GM12878 (cell line): ENCODE results near the gene ABCC9. TPM values are rescaled to one million over a fixed set of nuclear protein-coding genes. Genes with fewer than 3 reads are reported as not detected.

Experiments used
- CREM ChIP-seq: IDR thresholded peaks from 2 replicates; pipeline ENCODE4 v1.6.1; 2014; ENCODE audit warnings: antibody characterized with exemption, low read depth
- EGR1 ChIP-seq, 2 experiments: IDR thresholded peaks; 1 replicate in 1 of 2; 2 replicates in 1 of 2; pipeline ENCODE4 v1.6.1; 2011 to 2012; ENCODE audit warnings: low read depth in 2 of 2, low read length in 2 of 2, borderline replicate concordance in 1 of 2, mild to moderate bottlenecking in 1 of 2, moderate library complexity in 1 of 2
- IRF3 ChIP-seq: fragments of 450-650 bp; IDR thresholded peaks from 2 replicates; pipeline ENCODE4 v1.6.1; 2014; ENCODE audit warnings: mild to moderate bottlenecking
- MXI1 ChIP-seq: fragments of 150-350 bp; IDR thresholded peaks from 2 replicates; pipeline ENCODE4 v1.6.1; 2011; ENCODE audit warnings: low read depth, mild to moderate bottlenecking, inconsistent platforms, low read length, improper control_type of control experiment
- MYC ChIP-seq: IDR thresholded peaks from 2 replicates; pipeline ENCODE4 v1.6.1; 2011; ENCODE audit warnings: mild to moderate bottlenecking, low read length, moderate library complexity, inconsistent platforms; ENCODE audit not compliant: insufficient read depth, insufficient replicate concordance, insufficient read length, severe bottlenecking
- NBN ChIP-seq: fragments of 450-650 bp; IDR thresholded peaks from 2 replicates; pipeline ENCODE4 v1.6.1; 2016
- SIX5 ChIP-seq: IDR thresholded peaks from 2 replicates; pipeline ENCODE4 v1.6.1; 2011; ENCODE audit warnings: mild to moderate bottlenecking, low read depth, low read length, moderate library complexity; ENCODE audit not compliant: severe bottlenecking
- SREBF2 ChIP-seq: IDR thresholded peaks from 2 replicates; pipeline ENCODE4 v1.6.1; 2012; ENCODE audit warnings: mild to moderate bottlenecking, low read length
- TARDBP ChIP-seq: IDR thresholded peaks from 2 replicates; pipeline ENCODE4 v1.6.1; 2016; ENCODE audit warnings: borderline replicate concordance
- USF2 ChIP-seq: IDR thresholded peaks from 2 replicates; pipeline ENCODE4 v1.6.1; 2011; ENCODE audit warnings: low read depth, low read length, improper control_type of control experiment, borderline replicate concordance
- polyA plus RNA-seq, 11 experiments: library from polyadenylated mRNA; depleted of rRNA in 4 of 11; unstranded in 6 of 11; stranded (reverse) in 5 of 11; fragments of >200 nt; fragmentation: Nextera tagmentation in 4 of 11; fragmentation: Illumina TruSeq in 1 of 11; extraction: Ambion mirVana in 4 of 11; extraction: Trizol in 1 of 11; gene quantifications; 1 replicate in 1 of 11; 2 replicates in 10 of 11; pipeline versions ENCODE4 v1.2.1 to v1.2.3, GENCODE V29; 2011 to 2016; ENCODE audit warnings: inconsistent platforms in 2 of 11, missing spikeins in 2 of 11, low read depth in 1 of 11
- total RNA-seq, 4 experiments: library from RNA; depleted of rRNA in 3 of 4; stranded (reverse); fragments of >200 nt in 3 of 4; fragmentation: Illumina TruSeq in 1 of 4; extraction: Trizol in 1 of 4; gene quantifications; 2 replicates each; pipeline versions ENCODE4 v1.2.1 to v1.2.3, GENCODE V29; 2013 to 2021
- TF ChIP-seq, protein P1 (sequence below): IDR thresholded peaks from 2 replicates; pipeline ENCODE4 v1.6.1; 2012; ENCODE audit warnings: low read depth, low read length, improper control_type of control experiment

Gene ABCC9
- total and polyA plus RNA-seq, 10 of the 15 experiments (the other 5 are each of a cell fraction or from before 2014, with no cell fraction given): under 0.01 to 0.10 (median 0.04) TPM; not detected in 2

DNA sequence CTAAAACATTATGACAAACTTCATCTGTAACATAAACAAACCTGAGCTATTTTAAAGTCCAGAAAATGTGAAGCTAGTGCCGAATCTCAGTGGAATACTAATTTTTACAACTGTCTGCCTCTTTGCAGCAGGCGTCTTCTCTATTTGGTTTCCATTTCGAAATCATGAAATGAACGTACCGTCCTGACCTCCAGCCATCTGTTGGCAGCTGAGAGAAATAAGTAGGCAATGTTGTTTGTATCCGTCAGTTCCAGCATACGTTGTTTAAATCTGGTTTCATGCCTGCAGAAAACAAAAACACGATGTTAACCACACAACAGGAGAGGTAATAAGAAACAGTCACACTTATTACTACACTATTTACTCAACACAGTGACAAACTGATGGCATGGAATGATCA, 112.4 kb downstream of the ABCC9 start (continued):
- TF ChIP-seq IRF3: no peak
- no peak for TF ChIP-seq TARDBP
- no peak for TF ChIP-seq SIX5
- no peak for TF ChIP-seq CREM
- TF ChIP-seq EGR1 (IDR thresholded peaks at IDR 0.05; ENCODE audit: borderline replicate concordance in 1 of 2, low read depth in 2 of 2, low read length in 2 of 2): no peak
- TF ChIP-seq MXI1: no peak
- TF ChIP-seq USF2: no peak
- TF ChIP-seq, protein P1, sequence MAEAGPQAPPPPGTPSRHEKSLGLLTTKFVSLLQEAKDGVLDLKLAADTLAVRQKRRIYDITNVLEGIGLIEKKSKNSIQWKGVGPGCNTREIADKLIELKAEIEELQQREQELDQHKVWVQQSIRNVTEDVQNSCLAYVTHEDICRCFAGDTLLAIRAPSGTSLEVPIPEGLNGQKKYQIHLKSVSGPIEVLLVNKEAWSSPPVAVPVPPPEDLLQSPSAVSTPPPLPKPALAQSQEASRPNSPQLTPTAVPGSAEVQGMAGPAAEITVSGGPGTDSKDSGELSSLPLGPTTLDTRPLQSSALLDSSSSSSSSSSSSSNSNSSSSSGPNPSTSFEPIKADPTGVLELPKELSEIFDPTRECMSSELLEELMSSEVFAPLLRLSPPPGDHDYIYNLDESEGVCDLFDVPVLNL: no peak
- no peak for TF ChIP-seq SREBF2
- no peak for TF ChIP-seq MYC
- no peak for TF ChIP-seq NBN
